OCI-LY7 (cell line): ENCODE measurements around the gene FSIP1. TPM values are rescaled to one million over a fixed set of nuclear protein-coding genes. Genes with fewer than 3 reads are reported as not detected.

Experiments
- BruUV-seq: library from RNA; stranded (reverse); fragments of 400-500 nt; replicated peaks from 2 replicates; lab custom pipeline; 2021; lab: Mats Ljungman, UMichigan
- CTCF ChIA-PET: fragments of 300-600 bp; sonication (Branson Sonifier 250); formaldehyde crosslinking; loops from one replicate; lab custom pipeline; 2022; ENCODE audit warnings: antibody characterized with exemption; ENCODE audit not compliant: unreplicated experiment; lab: Charles Lee
- POLR2A ChIA-PET: fragments of 300-600 bp; sonication (Branson Sonifier 250); formaldehyde crosslinking; loops from one replicate; lab custom pipeline; 2022; ENCODE audit warnings: antibody characterized with exemption; lab: Charles Lee
- DNase-seq: peaks from one replicate; pipeline ENCODE4 v3.0.0-alpha.2; 2015; ENCODE audit warnings: low spot score
- H2AFZ ChIP-seq: fragments of 200-600 bp; sonication (generic), shearing (Covaris generic); 2 replicates; pipeline ENCODE4 v1.6.1; 2014; ENCODE audit warnings: mild to moderate bottlenecking, antibody characterized with exemption, low read length, moderate library complexity
- H3K27ac ChIP-seq: fragments of 200-600 bp; sonication (generic); 2 replicates; pipeline ENCODE4 v1.5.1; 2014; ENCODE audit warnings: mixed run types, low read depth, mild to moderate bottlenecking, moderate library complexity, low read length, inconsistent platforms; ENCODE audit not compliant: poor library complexity, severe bottlenecking
- H3K36me3 ChIP-seq: fragments of 200-600 bp; sonication (generic); 2 replicates; pipeline ENCODE4 v1.6.1; 2014; ENCODE audit warnings: mild to moderate bottlenecking, antibody characterized with exemption, low read length, moderate library complexity, mixed read lengths; ENCODE audit not compliant: insufficient read depth
- H3K4me1 ChIP-seq: fragments of 200-600 bp; sonication (generic); 2 replicates; pipeline ENCODE4 v1.5.1; 2014; ENCODE audit warnings: mild to moderate bottlenecking, low read length; ENCODE audit not compliant: insufficient read depth, poor library complexity, severe bottlenecking
- H3K4me2 ChIP-seq: fragments of 200-600 bp; sonication (generic); 2 replicates; pipeline ENCODE4 v1.6.1; 2014; ENCODE audit warnings: mild to moderate bottlenecking, low read length
- H3K4me3 ChIP-seq: fragments of 200-600 bp; sonication (generic); 2 replicates; pipeline ENCODE4 v1.5.1; 2014; ENCODE audit warnings: mild to moderate bottlenecking, low read depth, low read length; ENCODE audit not compliant: poor library complexity, severe bottlenecking
- H3K79me2 ChIP-seq: fragments of 200-600 bp; sonication (generic); 2 replicates; pipeline ENCODE4 v1.6.1; 2016; ENCODE audit warnings: low read depth, mild to moderate bottlenecking, low read length, moderate library complexity, mixed read lengths; ENCODE audit not compliant: insufficient read depth
- H3K9me2 ChIP-seq: fragments of 200-600 bp; sonication (generic); 2 replicates; pipeline ENCODE4 v1.6.1; 2016; ENCODE audit warnings: mild to moderate bottlenecking, low read length, mixed read lengths; ENCODE audit not compliant: insufficient read depth
- H3K9me3 ChIP-seq: fragments of 200-600 bp; sonication (generic); 2 replicates; pipeline ENCODE4 v1.6.1; 2014; ENCODE audit warnings: mild to moderate bottlenecking, mixed run types, low read length, mixed read lengths
- H4K20me1 ChIP-seq: fragments of 200-600 bp; sonication (generic); 2 replicates; pipeline ENCODE4 v1.6.1; 2014; ENCODE audit warnings: mild to moderate bottlenecking, antibody characterized with exemption, low read length, moderate library complexity, mixed read lengths; ENCODE audit not compliant: insufficient read depth
- CTCF ChIP-seq: fragments of 200-600 bp; sonication (generic); conservative IDR thresholded peaks from 2 replicates; pipeline ENCODE4 v1.5.1; 2014; ENCODE audit warnings: mild to moderate bottlenecking, antibody characterized with exemption, low read length, moderate library complexity, mixed read lengths
- EZH2phosphoT487 ChIP-seq: fragments of 200-600 bp; sonication (generic); IDR thresholded peaks from 2 replicates; pipeline ENCODE4 v1.6.1; 2018; ENCODE audit warnings: low read depth, borderline replicate concordance, mild to moderate bottlenecking, mixed run types, antibody characterized with exemption, low read length, moderate library complexity, mixed read lengths
- intact Hi-C: fragments of 100-400 bp; cut with micrococcal nuclease; formaldehyde crosslinking; loops from one replicate; pipeline ENCODE4 v1.10.0; 2022; ENCODE audit not compliant: unreplicated experiment
- total RNA-seq, 2 experiments: library from RNA; depleted of rRNA in 1 of 2; stranded (reverse); fragments of >200 nt in 1 of 2; shearing (Covaris generic) in 1 of 2; gene quantifications; 2 replicates each; pipeline ENCODE4 v1.2.3, GENCODE V29; 2014 to 2022

The FSIP1 gene
- total RNA-seq, 2 experiments from 2014 or later, result 0.28 to 0.65 TPM

- no peaks in the 10 kb centered on the region for H3K9me2 ChIP-seq
- H3K4me2 ChIP-seq, result no peak overlapping the region
- no peak for DNase-seq
- H2AFZ ChIP-seq, result no peak overlapping the region
- no peak for TF ChIP-seq CTCF
- TF ChIP-seq EZH2phosphoT487, result no peak
- ChIA-PET POLR2A (no interaction called here), CTCF (no interaction called here)
- no peak overlapping the region for H3K4me3 ChIP-seq
- no peaks in the 10 kb centered on the region for H3K9me3 ChIP-seq
- no peaks in the 10 kb centered on the region for H3K4me1 ChIP-seq
- intact Hi-C loops, result no loop called here
- H3K27ac ChIP-seq, result no peak overlapping the region
- no peaks in the 10 kb centered on the region for H4K20me1 ChIP-seq
- no TSS peak for BruUV-seq
- H3K36me3 ChIP-seq, result no peaks in the 10 kb centered on the region
- no peaks in the 10 kb centered on the region for H3K79me2 ChIP-seq
Measured at GRCh38 chr15:39598186-39598850, 184.3 kb downstream of the FSIP1 start.

- TF ChIP-seq EZH2phosphoT487 (no peak), CTCF (no peak)
- no peaks in the 10 kb centered on the region for H3K9me2 ChIP-seq
- no TSS peak for BruUV-seq
- no peak overlapping the region for H3K4me3 ChIP-seq
- POLR2A ChIA-PET, result no interaction called here
- DNase-seq, result no peak
- no peak overlapping the region for H2AFZ ChIP-seq
- intact Hi-C loops, result no loop called here
- H3K4me1 ChIP-seq, result no peaks in the 10 kb centered on the region
- H3K36me3 ChIP-seq, result no peaks in the 10 kb centered on the region
- no peaks in the 10 kb centered on the region for H4K20me1 ChIP-seq
- no peak overlapping the region for H3K27ac ChIP-seq
- CTCF ChIA-PET, result no interaction called here
- no peaks in the 10 kb centered on the region for H3K9me3 ChIP-seq
- no peak overlapping the region for H3K4me2 ChIP-seq
- H3K79me2 ChIP-seq, result no peaks in the 10 kb centered on the region
Measured at GRCh38 chr15:39597751-39598185, 184.9 kb downstream of the FSIP1 start.

GRCh38 chr15:39597336-39597735 lies 185.3 kb downstream of the FSIP1 start:
- POLR2A ChIA-PET, result no interaction called here

More at GRCh38 chr15:39597336-39597735, 185.3 kb downstream of the FSIP1 start:
- intact Hi-C loops, result no loop called here
- Histone ChIP-seq H3K9me2 (no peaks in the 10 kb centered on the region), H2AFZ (no peak overlapping the region), H3K4me1 (no peaks in the 10 kb centered on the region), H3K79me2 (no peaks in the 10 kb centered on the region), H3K9me3 (no peaks in the 10 kb centered on the region), H4K20me1 (no peaks in the 10 kb centered on the region), H3K4me2 (no peak overlapping the region), H3K27ac (no peak overlapping the region), H3K4me3 (no peak overlapping the region), H3K36me3 (no peaks in the 10 kb centered on the region)
- no peak for DNase-seq
- TF ChIP-seq EZH2phosphoT487 (no peak), CTCF (no peak)
- CTCF ChIA-PET, result no interaction called here
- no TSS peak for BruUV-seq
